Stimulated activated CD8-positive, alpha-beta memory T cell treated with anti-CD3 and anti-CD28 coated beads, Interleukin-4, amount 100 ng/mL, for 4 hours (primary cell): ENCODE results near the gene OR4D11.
"Not testable (repeated sequence)": the region's sequence is repeated elsewhere in the genome, so short reads cannot be mapped to it uniquely, and the experiment has no call there.

Experiments
- DNase-seq, 2 donors: peaks; one replicate each; pipeline ENCODE4 v3.0.0-alpha.2; 2020; ENCODE audit warnings: low read depth in 2 of 2, low spot score in 1 of 2

Gene OR4D11

DNA sequence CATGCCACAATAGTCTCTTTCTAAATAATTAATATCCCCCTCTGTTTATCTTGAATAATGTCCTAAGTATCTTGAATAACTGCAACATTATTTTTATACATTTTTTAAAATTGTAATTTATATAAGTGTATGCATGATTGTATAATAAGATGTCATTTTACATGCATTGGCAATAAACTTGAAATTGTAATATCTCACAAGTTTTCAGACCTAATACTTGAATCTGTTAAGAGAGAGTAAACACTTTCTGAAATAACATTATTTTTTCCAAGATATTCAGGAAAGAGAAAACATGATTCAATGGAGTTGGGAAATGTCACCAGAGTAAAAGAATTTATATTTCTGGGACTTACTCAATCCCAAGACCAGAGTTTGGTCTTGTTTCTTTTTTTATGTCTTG is at the start of gene OR4D11:
OR4D11 (plus strand) TSS at position 301 of the 400 bp plus-strand sequence; CDS start at position 301, 0 bp downstream.
- DNase-seq, result no peak

DNA sequence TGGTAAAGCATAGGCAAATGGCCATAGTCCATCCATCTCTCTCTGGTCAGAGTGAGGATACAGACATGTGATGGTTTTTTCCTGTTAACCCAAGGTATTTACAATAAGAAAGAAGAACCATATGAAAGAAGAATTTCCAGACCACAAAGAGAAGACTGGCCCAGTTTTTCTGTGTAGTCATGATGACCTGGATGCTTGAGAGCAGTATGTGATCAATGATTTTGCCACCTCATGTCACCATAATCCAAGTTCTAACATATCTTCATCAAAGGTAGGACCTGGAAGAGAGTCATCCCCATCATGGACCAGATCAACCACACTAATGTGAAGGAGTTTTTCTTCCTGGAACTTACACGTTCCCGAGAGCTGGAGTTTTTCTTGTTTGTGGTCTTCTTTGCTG is 46.7 kb upstream of the OR4D11 start, which contains the start of gene OR4D6:
OR4D6 (plus strand) TSS at position 301 of the 400 bp plus-strand sequence; CDS start at position 301, 0 bp downstream.
- DNase-seq, result no peak

- no peak for DNase-seq
Measured at GRCh38 chr11:59459916-59460315, 43.5 kb upstream of the OR4D11 start.

GRCh38 chr11:59463190-59463641 is 40.2 kb upstream of the OR4D11 start:
- no peak for DNase-seq

DNA sequence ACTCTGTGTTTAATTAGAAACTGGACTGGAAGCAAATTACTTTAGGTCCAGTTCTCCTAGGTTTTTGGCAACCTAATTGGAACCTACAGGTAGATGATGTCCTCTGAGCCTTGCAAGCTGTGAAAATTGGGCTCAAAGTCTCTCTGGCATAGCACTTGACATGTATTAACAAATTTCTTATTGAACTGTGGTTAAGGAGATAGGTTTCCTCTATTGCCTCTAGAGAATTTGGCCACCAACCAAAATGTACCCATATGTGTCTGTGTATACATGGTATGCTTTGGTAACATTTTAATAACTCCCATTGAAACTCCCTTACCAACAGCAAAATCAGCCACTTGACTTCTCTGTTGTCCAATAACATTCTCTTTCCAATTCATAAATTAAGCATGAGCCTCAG is 30.4 kb upstream of the OR4D11 start, which contains the start of gene OR4D10:
OR4D10 (plus strand) TSS at position 301 of the 400 bp plus-strand sequence. CDS start 4,115 bp downstream, outside the sequence.
- DNase-seq, result no peak

DNA sequence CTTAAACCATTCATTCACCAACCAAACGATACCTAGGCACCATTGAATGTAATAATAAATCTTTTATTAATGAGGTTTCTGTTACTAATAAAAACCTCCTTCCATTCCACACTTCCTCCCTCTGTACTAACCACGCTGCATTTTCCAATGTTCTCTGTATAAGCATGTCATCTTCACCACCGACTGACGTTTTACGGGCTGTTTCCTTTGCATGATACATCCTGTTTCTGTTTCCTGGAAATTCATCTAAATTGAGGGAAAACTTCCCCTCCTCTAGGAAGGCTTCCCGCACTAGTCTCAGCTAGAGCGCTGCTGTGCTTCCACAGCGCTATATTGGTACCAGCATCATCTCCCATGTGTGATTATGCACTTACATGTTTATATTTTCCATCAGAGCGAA is 28.2 kb upstream of the OR4D11 start:
- no peak for DNase-seq

DNA sequence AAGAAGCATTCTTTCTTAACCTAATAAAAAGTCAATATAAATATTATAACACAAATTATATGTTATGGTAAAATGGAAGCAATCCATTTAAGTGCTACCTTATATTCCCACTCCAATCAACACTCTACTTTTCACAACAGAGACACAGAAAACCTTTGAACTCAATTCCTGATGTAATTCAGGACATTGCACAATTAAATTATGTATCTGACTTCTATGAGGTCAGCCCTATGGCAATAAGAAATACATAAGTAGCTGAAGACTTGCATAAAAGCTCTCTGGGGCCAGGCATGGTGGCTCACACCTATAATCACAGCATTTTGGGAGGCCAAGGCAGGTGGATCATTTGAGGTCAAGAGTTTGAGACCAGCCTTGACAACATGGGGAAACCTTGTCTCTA is 23.5 kb upstream of the OR4D11 start:
- DNase-seq, result no peak

DNA sequence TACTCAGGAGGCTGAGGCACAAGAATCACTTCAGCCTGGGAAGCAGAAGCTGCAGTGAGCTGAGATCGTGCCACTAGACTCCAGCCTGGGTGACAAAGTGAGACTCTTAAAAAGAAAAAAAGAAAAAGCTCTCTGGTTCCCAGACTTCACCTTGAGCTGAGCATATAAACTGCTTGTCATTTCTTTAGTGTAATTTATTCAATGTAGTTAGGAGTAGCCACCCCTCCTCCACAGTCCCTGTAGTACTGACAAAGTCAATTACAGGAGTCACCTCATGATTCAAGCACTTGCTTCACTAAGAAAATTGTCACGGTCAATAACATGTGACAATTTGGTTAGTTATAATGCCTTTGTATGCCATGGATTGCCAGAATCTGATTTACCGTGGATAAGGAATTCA is 23.0 kb upstream of the OR4D11 start:
- no peak for DNase-seq

DNA sequence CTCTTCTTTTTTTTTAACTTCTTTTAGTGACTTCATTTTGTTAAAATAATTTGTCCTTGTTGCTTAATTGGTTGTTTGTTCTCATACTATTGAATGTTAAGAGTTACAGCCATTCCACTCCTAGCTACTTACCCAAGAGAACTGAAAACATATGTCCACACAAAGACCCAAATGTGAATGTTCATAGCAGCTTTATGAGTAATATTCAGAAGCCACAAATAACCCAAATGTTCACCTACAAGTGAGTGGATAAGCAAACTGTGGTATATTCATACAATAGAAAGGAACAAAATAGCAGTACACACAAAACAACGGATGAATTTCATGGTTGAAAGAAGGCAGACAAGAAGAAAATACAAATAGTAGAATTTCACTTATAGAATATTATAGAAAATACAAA is 1.4 kb upstream of the OR4D11 start:
- no peak for DNase-seq

DNA sequence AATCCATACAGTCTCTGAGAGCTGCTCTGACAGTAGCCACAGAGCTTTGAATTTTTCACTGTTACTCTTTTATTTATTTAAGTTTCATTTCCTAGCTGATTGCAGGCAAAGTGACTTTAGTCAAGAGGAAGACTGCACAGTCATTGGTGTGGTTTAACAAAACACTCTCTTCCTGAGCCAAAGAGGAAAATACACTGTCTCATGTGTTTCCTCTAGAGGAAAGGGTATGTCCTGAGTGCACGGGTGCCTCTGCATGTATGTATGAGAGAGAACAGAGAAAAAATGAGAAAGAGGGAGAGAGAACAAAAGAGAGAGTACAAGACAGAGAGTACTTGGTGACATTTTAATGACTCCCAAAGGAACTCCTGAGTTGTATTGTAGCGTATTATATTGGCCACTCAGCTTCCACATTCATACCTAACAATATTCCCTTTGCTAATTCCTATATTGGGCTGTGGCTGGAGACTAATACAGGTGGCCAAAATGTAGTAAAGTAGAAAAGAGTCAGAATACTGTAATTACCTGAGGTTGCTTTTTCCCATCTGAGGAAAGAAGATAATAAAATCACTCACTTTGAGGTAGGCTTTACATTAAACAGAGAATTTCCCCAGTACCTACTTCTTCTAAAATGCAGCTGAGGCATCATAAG is 7.7 kb downstream of the OR4D11 start, which contains the start of gene OR4D9:
OR4D9 (plus strand) TSS at position 599 of the 649 bp plus-strand sequence. CDS start 3,374 bp downstream, outside the sequence.
- DNase-seq, result no peak

- DNase-seq, result no peak
Measured at GRCh38 chr11:59511675-59512074, 8.3 kb downstream of the OR4D11 start.

DNA sequence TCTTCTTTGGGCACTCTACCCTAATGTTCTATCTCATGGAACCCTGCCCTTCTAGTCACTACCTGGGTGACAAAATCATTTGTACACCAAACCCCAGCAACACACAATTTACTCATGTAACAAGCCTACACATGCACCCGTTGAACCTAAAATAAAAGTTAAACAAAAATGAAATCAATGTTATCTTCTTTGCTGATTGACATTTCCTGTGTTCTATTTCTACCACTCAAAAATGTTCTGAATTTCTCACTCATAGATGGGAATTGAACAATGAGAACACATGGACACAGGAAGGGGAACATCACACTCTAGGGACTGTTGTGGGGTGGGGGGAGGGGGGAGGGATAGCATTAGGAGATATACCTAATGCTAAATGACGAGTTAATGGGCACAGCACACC is 16.8 kb downstream of the OR4D11 start:
- DNase-seq, result not testable (repeated sequence)

DNA sequence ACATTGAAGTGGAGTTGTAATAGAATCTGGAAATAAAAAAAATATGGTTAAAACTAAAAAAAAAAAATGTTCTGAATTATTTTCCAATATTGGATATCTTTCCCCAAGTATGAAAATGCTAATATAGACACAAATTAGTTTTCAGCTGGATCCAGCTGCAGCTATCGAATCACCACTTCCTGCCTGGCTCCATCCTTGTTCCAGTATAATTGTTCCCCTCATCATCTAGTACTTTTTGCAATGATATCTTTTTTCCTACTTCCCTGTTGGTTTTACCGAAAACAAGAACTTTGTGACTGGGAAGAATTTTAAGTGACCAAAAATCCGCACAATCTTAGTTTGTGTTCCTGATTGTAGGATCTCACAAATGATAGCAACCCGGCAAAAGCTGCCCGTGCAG is 17.4 kb downstream of the OR4D11 start:
- no peak for DNase-seq

GRCh38 chr11:59523541-59523940 is 20.2 kb downstream of the OR4D11 start:
- DNase-seq, result no peak

GRCh38 chr11:59528711-59529110 is 25.3 kb downstream of the OR4D11 start:
- DNase-seq, result no peak

DNA sequence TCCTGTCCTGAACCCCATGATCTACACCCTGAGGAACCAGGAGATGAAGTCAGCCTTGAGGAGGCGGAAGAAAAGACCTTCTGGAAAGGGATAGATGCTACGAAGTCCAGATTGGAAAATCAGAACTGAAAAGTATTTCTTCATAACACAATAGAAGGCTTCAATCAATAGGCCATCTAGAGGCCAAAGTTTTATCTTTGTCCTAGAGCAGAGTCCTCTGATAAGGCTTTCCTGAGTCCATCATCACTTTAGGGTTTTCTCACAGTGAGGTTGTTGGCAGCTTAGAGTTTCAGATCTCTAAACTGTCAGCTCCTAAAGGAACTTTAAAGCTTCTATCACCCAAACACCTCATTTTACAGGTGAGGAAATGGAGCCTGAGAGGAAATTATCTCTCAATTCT is 29.2 kb downstream of the OR4D11 start:
- no peak for DNase-seq

GRCh38 chr11:59534676-59535075 is 31.3 kb downstream of the OR4D11 start:
- no peak for DNase-seq

DNA sequence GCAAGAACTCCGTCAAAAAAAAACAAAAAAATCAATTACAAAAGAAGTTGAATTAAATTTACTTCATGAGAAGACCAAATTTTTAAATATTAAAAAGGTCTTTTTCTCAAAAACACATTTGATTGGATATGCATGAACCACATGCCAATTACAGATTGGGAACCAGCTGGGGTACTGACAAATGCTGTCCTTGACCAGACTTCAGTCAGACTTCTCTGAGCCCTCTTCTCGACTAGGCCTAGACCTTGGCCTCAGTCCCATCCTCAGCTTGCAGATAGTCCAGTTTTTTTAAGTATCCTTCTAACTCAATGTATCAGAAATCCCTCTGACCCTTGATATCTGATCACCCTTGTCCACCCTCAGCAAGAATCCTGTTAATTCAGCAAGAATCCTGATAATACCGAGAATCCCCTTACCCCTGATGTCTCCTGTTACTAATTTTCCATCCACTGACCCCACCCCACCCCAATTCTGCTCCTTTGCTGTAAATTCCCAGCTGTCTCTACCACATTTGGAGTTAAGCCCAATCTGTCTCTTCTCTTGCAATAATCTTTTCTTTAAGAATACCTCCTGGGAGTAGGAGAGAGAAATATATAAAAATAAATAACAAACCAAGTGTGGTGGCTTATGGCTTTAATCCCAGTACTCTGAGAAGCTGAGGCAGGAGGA is 38.9 kb downstream of the OR4D11 start:
- DNase-seq, result no peak

DNA sequence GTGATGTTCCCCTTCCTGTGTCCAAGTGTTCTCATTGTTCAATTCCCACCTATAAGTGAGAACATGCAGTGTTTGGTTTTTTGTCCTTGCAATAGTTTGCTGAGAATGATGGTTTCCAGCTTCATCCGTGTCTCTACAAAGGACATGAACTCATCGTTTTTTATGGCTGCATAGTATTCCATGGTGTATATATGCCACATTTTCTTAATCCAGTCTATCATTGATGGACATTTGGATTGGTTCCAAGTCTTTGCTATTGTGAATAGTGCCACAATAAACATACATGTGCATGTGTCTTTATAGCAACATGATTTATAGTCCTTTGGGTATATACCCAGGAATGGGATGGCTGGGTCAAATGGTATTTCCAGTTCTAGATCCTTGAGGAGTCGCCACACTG is 40.3 kb downstream of the OR4D11 start:
- not testable (repeated sequence) for DNase-seq

DNA sequence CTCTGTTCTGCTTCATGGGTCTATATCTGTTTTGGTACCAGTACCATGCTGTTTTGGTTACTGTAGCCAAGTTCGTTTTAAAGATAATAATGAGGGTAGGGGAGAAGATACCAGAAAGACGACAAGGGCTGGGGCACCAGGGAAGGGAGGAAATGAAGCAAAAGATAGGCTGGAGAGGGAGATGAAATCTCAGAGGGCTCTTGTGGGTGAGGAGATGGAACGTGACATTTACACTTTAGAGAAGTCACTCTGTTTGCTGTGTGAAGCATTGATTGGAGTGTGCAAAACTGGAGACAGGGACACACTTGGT is 41.4 kb downstream of the OR4D11 start:
- DNase-seq, result no peak

DNA sequence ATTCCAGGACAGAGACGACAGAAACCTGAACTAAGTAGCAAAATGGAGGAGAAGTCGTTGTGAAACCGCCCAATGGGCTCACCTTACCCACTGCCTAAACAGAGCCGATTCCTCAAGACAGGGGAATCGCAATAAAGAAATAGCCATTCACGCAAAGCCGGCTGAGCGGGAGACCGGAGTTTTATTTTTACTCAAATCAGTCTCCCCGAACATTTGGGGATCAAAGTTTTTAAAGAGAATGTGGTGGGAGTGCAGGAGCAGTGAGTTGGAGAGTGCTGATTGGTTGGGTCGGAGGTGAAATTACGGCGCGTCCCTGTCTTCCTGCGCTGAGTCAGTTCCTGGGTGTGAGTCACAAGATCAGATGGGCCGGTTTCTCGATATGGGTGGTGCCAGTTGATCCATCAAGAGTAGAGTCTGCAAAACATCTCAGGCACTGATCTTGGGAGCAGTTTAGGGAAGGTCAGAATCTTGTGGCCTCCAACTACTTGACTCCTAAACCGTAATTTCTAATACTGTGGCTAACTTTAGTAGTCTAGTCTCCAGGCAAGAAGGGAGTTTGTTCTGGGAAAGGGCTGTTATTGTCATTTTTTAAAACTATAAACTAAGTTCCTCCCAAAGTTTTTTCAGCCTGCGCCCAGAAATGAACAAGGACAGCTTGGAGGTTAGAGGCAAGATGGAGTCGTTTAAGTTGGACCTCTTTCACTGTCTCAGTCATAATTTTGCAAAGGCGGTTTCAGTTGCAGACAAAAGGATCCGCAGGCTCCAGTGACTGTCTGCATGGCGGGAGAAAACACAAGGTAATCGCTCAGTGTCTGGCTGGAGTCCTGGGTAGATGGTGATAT is 42.0 kb downstream of the OR4D11 start:
- no peak for DNase-seq
